ENCODE data around the gene MASP2.
"Not testable (repeated sequence)": the region's sequence is repeated elsewhere in the genome, so short reads cannot be mapped to it uniquely, and the experiment has no call there.

Gene MASP2

DNA sequence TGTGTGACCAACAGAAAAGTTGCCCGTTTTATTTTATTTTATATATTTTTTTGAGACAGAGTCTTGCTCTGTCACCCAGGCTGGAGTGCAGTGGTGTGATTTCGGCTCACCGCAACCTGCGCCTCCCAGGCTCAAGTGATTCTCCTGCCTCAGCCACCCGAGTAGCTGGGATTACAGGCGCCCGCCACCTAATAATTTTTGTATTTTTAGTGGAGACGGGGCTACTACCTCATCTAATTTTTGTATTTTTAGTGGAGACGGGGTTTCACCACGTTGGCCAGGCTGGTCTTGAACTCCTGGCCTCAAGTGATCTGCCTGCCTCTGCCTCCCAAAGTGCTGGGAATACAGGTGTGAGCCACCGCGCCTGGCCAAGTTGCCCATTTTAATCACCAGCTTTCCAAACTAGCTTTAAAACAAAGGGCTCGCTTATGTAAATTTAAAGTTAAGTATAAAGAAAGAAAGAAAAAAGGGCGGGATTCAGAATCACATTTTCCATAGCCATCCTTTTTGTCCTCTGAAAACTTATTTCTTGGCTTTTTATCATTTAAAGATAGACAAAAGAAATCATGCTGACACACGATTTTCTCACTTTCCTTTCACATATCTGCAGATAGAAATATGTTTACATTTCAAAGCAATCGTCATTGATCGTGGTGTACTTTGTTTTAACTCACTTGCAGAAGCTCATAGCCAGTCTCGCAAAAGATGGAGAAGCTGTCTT, 9.9 kb downstream of the MASP2 start:
- not testable (repeated sequence) for DNase-seq

DNA sequence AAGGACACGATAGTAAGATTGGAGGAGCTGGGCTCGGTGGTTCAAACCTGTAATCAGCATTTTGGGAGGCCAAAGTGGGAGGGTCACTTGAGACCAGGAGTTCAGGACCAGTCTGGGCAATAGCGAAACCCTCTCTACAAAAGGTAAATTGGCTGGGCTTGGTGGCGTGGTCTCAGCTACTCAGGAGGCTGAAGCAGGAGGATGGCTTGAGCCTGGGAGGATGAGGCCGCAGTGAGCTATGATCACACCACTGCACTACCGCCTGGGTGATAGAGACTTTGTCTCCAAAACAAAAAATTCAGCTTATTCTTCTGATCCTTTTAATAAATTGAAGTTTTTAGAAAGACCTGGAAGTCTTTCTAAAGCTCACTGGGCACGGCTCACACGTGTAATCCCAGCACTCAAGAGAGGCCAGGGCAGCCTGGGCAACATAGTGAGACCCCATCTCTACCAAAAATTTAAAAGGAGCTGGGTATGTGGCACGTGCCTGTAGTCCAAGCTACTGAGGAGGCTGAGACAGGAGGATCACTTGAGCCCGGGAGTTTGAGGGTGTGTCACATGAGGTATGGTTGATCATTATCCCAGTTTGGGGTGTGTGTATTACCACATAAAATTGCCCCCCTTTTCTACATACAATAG, 15.3 kb downstream of the MASP2 start:
- no peak for DNase-seq

DNA sequence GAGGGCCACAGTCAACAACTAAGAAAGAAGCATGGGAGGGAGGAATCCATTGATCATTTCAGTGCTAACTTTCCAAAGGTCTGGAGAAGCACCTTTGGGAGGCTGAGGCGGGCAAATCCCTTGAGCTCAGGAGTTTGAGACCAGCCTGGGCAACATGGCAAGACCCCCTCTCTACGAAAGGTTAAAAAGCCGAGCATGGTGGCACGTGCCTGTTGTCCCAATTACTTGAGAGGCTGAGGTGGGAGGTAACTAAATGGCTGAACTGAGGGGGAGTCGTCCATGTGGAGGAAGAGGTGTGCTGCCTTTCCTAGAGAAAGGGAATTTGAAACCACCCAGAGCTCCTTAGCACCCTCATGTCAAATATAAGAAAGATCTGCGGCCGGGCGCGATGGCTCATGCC, 16.2 kb downstream of the MASP2 start:
- DNase-seq, result no peak

DNA sequence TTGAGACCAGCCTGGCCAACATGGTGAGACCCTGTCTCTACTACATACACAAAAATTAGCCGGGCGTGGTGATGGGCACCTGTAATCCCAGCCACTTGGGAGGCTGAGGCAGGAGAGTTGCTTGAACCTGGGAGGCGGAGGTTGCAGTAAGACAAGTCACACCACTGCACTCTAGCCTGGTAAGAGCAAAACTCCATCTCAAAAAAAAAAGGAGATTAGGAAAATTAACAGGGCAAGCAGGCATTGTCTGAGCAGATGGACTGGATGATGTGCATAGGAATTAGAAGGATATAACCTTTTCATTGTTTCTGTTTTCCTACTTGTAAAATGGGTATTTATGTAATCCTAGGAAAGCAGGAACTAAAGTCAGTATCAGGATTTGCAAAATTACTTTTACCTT, 19.0 kb downstream of the MASP2 start:
- DNase-seq, result no peak

DNA sequence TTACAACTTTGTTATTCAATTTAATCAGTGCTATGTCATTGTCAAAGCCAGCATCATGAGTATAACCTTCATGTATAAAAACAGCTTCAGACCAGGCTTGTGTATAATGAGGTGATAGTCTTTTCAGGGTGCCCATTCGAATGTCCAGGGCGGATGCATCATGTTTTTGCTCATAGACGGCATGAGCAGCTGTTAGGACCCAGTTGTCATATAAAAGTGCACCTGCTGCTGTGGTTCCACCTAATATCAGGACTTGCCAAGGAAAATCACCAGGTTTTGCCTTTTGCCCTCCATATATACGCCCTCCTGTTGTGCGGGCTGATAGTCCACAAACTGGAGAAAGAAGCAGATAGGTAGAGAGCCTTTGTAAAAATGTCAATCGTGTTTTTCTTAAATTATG, 19.7 kb downstream of the MASP2 start:
- DNase-seq, result no peak

DNA sequence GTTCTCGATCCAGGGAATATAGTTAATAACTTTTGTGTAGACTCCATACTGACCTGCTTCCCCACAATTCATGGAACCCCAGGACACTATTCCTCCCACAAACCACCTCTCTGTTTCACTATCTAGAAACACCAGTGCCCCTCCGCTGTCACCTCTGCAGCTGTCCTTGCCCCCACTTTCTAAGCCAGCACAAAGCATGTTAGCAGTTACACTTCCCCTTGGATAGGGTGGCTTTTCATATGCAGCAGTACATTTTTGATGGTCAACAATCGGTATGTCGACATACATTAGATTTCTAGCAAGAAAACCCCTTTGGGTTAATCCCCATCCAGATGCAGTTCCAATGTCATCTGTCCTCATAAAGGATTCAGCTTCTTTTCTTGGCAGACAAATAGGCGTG, 20.1 kb downstream of the MASP2 start:
- DNase-seq, result no peak

DNA sequence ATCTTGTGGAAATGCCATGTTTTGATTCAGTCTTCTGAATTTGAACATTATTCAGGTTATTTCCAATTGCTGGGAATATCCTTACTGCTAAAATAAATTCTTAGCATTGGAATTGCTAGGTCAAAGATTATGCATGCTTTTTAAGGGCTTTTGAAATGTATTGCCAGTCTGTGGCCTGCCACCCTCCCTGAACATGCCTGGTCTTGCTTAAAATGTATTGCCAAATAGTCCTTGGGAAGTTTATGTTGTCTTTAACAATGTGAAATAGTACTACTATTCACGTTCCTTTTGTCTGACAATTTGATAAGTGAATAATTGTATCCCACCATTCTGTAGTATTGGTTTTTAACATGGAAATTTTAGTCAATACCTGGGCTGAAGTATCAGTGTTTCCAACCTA, 21.0 kb downstream of the MASP2 start:
- no peak for DNase-seq

DNA sequence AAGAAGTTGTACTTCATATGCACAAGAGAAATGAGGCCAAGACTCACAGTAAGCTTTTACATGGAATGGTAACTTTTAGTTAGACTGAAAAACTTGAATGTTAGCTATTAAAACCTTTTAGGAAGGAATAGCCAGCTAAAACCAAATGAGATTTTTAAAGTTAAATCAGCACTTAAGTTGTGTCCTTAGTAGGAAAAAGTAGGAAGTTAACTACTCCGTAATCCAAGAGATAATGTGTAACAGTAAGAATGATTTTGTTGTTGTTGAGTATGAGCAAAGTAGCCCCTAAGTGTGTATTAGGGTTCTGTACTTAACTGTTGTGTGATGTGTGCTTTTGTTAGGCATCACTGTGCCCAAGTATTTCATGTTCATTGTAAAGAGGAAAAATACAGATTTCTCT, 21.4 kb downstream of the MASP2 start:
- no peak for DNase-seq

DNA sequence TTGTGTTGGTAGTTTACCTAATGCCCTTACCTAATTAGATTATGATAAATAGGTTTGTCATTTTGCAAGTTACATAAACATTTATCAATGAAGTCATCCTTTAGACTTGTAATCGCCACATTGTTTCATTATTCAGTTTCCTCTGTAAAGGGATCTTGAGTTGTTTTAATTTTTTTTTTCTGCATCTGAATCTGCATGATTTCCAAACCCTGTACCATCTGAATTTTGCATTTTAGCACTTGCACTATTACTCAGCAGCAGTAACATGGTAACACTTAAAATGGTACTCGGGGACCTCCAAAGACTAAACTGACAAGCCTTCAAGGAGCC, 22.2 kb downstream of the MASP2 start:
- no peak for DNase-seq

DNA sequence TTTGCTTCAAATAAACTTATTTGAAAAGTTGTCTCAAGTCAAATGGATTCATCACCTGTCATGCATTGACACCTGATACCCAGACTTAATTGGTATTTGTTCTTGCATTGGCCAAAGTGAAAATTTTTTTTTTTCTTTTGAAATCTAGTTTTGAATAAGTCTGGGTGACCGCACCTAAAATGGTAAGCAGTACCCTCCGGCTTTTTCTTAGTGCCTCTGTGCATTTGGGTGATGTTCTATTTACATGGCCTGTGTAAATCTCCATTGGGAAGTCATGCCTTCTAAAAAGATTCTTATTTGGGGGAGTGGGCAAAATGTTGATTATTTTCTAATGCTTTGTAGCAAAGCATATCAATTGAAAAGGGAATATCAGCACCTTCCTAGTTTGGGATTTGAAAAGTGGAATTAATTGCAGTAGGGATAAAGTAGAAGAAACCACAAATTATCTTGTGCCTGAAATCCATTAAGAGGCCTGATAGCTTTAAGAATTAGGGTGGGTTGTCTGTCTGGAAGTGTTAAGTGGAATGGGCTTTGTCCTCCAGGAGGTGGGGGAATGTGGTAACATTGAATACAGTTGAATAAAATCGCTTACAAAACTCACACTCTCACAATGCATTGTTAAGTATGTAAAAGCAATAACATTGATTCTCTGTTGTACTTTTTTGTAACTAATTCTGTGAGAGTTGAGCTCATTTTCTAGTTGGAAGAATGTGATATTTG, 22.7 kb downstream of the MASP2 start:
- no peak for DNase-seq

DNA sequence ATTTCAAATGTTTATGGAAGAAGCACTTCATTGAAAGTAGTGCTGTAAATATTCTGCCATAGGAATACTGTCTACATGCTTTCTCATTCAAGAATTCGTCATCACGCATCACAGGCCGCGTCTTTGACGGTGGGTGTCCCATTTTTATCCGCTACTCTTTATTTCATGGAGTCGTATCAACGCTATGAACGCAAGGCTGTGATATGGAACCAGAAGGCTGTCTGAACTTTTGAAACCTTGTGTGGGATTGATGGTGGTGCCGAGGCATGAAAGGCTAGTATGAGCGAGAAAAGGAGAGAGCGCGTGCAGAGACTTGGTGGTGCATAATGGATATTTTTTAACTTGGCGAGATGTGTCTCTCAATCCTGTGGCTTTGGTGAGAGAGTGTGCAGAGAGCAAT, 23.8 kb downstream of the MASP2 start:
- DNase-seq, result no peak

DNA sequence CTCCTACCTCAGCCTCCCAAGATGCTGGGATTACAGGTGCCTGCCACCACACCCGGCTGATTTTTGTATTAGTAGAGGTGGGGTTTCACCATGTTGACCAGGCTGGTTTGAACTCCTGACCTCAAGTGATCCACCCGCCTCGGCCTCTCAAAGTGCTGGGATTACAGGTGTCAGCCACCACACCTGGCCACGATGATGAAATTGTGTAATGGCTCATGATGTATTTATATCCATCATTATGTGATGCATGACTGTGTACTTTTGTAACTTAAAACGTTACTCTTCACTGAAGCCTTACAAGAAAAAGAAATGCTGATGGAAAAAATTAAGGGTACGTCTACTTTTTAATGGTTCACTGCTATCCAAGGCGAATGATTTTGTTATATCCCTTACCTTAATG, 27.1 kb downstream of the MASP2 start:
- DNase-seq, result no peak

DNA sequence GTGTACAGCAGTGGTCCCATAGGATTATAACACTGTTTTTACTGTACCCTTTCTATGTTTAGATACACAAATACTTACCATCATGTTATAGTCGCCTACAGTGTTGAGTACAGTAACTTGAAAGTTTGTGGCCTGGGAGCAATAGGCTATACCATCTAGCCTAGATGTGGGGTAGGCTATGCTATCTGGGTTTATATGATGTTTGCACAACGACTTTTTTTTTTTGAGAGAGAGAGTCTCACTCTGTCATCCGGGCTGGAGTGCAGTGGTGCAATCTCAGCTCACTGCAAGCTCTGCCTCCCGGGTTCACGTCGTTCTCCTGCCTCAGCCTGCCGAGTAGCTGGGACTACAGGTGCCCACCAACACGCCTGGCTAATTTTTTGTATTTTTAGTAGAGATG, 27.7 kb downstream of the MASP2 start:
- DNase-seq, result not testable (repeated sequence)

DNA sequence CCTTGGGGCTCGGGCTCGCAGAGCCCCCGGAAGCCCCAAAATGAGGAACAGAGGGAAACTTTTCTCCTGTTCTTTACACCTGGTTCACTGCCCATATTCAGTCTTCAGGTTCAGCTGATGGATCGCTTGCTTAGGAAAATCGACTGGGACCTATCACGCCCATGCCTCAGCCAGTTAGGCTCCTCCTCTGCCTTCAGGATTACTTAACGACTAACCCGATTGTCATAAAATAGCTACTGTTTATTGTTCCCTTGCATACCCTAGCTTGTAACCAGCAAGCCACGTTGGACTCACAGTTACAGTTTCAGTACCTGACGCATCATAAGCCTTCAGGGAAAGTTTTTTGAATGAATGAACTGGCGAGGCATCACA, 33.9 kb downstream of the MASP2 start:
- DNase-seq, result no peak

DNA sequence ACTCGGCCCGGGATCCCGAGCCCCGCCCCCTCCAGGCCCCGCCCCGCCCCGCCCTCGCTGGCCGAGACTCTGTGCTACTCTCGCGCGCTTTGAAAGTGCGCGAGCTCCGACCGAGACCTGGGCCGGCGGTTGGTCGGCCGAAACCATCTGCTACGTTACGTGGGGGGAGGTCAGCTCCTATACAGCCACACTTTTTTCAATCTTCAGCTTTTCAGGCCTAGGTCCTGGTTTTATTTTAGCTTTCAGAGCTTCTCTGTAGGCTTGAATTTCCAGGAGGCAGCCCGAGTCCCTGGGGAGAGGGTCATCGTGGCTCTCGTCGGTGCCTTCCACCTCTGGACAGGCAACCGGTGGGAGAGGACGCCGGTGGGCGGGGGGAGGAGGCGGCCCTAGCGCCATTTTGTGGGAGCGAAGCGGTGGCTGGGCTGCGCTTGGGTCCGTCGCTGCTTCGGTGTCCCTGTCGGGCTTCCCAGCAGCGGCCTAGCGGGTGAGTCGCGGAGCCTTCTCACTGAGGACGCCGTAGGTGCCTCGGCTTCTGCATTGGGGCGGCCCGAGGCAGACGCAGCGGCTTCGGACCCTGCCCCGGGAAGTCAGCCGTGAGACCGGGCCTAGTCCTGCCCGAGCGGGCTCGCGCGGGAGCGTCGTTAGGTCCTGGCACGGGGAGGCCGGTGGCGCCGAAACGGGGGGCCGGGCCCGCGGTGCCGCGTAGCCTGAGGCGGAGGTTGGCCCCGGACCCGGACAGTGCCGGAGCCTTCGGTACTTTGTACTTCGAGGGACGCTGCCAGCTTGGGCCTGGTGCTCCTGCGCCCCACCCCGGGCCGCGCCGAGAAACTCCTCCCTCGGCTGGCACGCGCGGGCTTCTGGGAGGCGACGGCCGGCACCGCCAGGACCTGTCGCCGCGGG, 34.5 kb downstream of the MASP2 start, which contains the start of gene TARDBP:
TARDBP (plus strand) TSS at position 395 of the 900 bp plus-strand sequence. CDS start 1,074 bp downstream, outside the sequence.
- DNase-seq, result peak; percentile 91

DNA sequence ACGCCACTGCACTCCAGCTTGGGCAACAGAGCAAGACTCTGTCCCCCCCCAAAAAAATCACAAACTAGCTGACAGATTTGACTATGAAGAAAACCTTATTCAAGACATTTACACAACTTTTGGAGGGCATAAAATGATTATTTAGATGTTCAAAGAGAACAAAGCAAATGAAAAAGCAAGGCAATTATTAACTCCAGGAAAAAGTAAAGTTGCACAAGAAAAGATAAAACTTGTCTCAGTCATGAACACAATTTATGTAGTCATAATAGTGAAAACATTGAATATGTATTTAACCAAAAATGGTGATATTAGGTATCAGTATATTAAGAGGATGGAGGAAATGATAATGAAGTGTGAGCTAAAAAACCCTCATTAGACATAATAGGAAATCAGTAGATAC, 46.5 kb downstream of the MASP2 start:
- DNase-seq, result no peak

DNA sequence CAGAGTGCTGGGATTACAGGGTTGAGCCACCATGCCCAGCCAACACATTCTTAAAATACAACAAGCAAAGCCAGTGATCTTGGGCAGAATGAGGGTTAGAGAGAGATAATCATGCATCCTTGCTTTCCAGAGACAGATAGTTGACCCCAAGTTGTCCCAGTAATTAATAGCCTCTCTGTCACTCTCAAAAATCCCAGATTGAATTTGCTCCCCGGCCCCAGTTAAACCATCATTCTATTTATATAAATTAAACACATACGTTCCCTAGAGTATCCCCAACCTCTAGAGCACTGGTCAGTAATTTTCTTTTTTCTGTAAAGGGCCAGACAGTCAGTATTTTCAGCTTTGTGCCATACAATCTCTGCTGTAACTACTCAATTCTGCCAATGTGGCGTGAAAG, 50.9 kb downstream of the MASP2 start:
- no peak for DNase-seq

DNA sequence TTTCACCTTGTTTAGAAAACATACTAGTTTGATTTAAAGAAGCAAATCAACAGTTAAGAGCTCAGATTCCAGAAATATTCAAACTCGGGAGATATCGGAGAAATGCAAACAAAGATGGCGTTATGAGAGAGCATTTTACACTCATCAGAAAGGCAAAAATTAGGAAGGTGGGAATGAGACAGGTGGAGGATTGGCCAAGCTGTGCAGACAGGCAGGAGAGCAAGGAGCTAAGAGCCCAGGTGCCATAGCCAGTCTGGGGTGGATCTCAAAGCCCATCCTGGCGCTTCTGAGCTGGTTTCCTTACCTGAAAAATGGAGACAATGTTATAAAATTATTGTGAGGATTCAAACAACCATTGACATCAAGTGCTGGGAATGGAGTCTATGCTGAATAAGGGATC, 54.2 kb downstream of the MASP2 start:
- DNase-seq, result no peak

DNA sequence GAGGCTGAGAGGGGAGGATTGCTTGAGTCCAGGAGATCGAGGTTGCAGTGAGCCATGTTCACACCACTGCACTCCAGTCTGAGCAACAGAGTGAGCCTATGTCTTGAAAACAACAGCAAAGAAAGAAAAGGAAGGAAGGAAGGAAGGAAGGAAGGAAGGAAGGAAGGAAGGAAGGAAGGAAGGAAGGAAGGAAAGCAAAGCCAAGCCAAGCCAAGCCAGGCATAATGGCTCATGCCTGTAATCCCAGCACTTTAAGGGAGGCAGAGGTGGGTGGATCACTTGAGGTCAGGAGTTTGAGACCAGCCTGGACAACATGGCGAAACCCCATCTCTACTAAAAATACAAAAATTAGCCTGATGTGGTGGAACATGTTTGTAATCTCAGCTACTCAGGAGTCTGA, 55.0 kb downstream of the MASP2 start:
- DNase-seq, result not testable (repeated sequence)

DNA sequence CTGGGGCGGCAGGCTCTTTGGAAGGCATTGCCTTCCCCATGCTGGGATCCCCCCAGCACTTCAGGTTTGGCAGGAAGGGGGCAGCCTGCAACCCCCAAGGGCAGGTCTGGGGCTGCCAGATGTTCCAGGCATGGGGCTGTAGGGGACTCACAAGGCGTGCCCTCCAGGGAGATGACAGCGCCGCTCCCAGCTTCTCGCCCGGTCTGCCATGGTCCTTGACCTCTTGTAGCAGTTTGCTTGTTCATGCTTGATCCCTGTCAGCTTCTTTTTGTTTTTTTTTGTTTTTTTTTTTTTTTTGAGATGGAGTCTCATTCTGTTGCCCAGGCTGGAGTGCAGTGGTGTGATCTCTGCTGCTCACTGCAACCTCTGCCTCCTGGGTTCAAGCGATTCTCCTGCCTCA, 56.2 kb downstream of the MASP2 start:
- DNase-seq, result no peak

DNA sequence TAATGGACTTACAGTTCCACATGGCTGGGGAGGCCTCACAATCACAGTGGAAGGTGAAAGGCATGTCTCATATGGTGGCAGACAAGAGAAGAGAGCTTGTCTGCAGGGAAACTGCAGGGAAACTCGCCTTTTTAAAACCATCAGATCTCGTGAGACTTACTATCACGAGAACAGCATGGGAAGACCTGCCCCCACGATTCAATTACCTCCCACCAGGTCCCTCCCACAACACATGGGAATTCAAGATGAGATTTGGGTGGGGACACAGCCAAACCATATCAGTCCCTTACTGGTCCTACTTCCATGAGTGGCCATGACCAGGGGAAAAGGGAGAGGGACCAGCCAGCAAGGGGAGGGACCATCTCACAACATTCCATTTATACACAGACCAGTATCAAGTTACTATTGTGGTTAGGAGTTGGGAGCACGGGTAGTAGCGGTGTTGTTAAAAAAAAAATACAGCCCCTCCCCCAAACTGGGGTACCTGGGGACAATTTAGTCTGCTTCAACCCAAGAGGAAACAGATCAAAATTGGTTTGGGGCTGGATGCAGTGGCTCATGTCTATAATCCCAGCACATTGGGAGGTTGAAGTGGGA, 57.0 kb downstream of the MASP2 start:
- DNase-seq, result not testable (repeated sequence)

DNA sequence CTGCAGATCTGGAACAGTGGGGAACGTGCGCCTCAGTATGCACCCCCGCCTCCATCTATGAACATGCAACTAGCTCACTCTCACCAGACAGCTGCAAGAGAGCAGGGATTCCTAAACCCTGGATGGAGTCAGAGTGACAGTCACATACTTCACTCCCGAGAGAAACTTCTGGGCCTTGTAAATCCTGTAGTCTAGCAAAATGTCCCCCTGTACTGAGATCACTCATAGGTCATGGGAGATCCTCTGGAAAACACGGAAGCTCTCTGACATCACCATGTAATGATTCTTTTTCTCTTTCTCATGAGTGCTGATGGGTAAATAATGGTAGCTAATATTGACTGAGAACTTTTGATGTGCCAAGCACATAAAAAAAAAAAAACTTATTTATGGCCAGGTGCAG, 57.9 kb downstream of the MASP2 start:
- DNase-seq, result no peak

All from CD4-positive, alpha-beta T cell treated with Interleukin-6 for 4 hours (primary cell).